HepG2 (cell line): ENCODE data around the gene NDUFV1. TPM values are rescaled to one million over a fixed set of nuclear protein-coding genes. Genes with fewer than 3 reads are reported as not detected.

Source experiments
- ARNT ChIP-seq: fragments of 450-650 bp; IDR thresholded peaks from 2 replicates; pipeline ENCODE4 v1.6.1; 2017
- CEBPB ChIP-seq: IDR thresholded peaks from 2 replicates; pipeline ENCODE4 v1.6.1; 2011; ENCODE audit warnings: low read depth, low read length, improper control_type of control experiment, borderline replicate concordance
- GMEB2 ChIP-seq: IDR thresholded peaks from 2 replicates; pipeline ENCODE4 v1.6.1; 2016; ENCODE audit warnings: missing biosample characterization, missing genetic modification reagents, low read depth
- HCFC1 ChIP-seq: fragments of 150-350 bp; IDR thresholded peaks from 2 replicates; pipeline ENCODE4 v1.6.1; 2014; ENCODE audit warnings: low read depth, low read length
- KDM1A ChIP-seq: IDR thresholded peaks from 2 replicates; pipeline ENCODE4 v1.6.1; 2016; ENCODE audit warnings: missing compliant biosample characterization
- KLF11 ChIP-seq: IDR thresholded peaks from 2 replicates; pipeline ENCODE4 v1.6.1; 2016; ENCODE audit warnings: missing compliant biosample characterization
- NFE2L1 ChIP-seq: sonication (generic); formaldehyde crosslinking; IDR thresholded peaks from 2 replicates; pipeline ENCODE4 v1.4.0; 2020; ENCODE audit warnings: missing genetic modification reagents, mild to moderate bottlenecking, borderline replicate concordance
- RCOR2 ChIP-seq: IDR thresholded peaks from 2 replicates; pipeline ENCODE4 v1.6.1; 2016; ENCODE audit warnings: missing biosample characterization, missing genetic modification reagents
- SMAD9 ChIP-seq: sonication (generic); formaldehyde crosslinking; IDR thresholded peaks from 2 replicates; pipeline ENCODE4 v1.5.1; 2020; ENCODE audit warnings: mild to moderate bottlenecking, missing genetic modification reagents
- SOX5 ChIP-seq: IDR thresholded peaks from 2 replicates; pipeline ENCODE4 v1.6.1; 2016; ENCODE audit warnings: borderline replicate concordance
- SYNCRIP ChIP-seq: fragments of 200-400 bp; formaldehyde crosslinking; IDR thresholded peaks from 2 replicates; pipeline ENCODE4 v1.6.1; 2018; ENCODE audit warnings: mild to moderate bottlenecking, low read depth, low read length; ENCODE audit not compliant: insufficient read depth
- TCF12 ChIP-seq, 2 experiments: fragments of 450-650 bp in 1 of 2; sonication (generic) in 1 of 2; formaldehyde crosslinking in 1 of 2; IDR thresholded peaks; 2 replicates each; pipeline versions ENCODE4 v1.6.1 to v1.8.0; 2017 to 2022; ENCODE audit warnings: antibody characterized with exemption in 1 of 2, mild to moderate bottlenecking in 1 of 2, missing genetic modification reagents in 1 of 2, moderate library complexity in 1 of 2
- ZNF350 ChIP-seq: sonication (generic); formaldehyde crosslinking; IDR thresholded peaks from 2 replicates; pipeline ENCODE4 v1.4.0; 2020; ENCODE audit warnings: mild to moderate bottlenecking, low read depth, missing genetic modification reagents, borderline replicate concordance
- ZNF441 ChIP-seq: sonication (generic); formaldehyde crosslinking; IDR thresholded peaks from 2 replicates; pipeline ENCODE4 v1.7.0; 2021; ENCODE audit warnings: missing genetic modification reagents, borderline replicate concordance
- ZNF468 ChIP-seq: sonication (generic); formaldehyde crosslinking; IDR thresholded peaks from 2 replicates; pipeline ENCODE4 v1.8.0; 2022; ENCODE audit warnings: mild to moderate bottlenecking, moderate library complexity, missing genetic modification reagents
- ZNF660 ChIP-seq: sonication (generic); formaldehyde crosslinking; IDR thresholded peaks from 2 replicates; pipeline ENCODE4 v1.5.1; 2020; ENCODE audit warnings: mild to moderate bottlenecking, low read depth, missing genetic modification reagents, borderline replicate concordance
- polyA plus RNA-seq, 8 experiments: library from polyadenylated mRNA; depleted of rRNA in 3 of 8; stranded (reverse) in 7 of 8; unstranded in 1 of 8; fragments of >200 nt; fragmentation: Illumina TruSeq in 4 of 8; extraction: Trizol in 4 of 8; gene quantifications; 2 replicates each; pipeline versions ENCODE4 v1.2.1 to v1.2.3, GENCODE V29; 2011 to 2016; ENCODE audit warnings: low read depth in 4 of 8, missing spikeins in 1 of 8, mixed read lengths in 1 of 8; ENCODE audit not compliant: insufficient read depth in 1 of 8
- total RNA-seq, 5 experiments: library from RNA; depleted of rRNA; stranded (reverse); fragments of >200 nt; fragmentation: Illumina TruSeq; extraction: Trizol; gene quantifications; 2 replicates each; pipeline ENCODE4 v1.2.3, GENCODE V29; 2016; ENCODE audit warnings: low read depth in 1 of 5
- TF ChIP-seq, protein P1 (sequence below): sonication (generic); formaldehyde crosslinking; IDR thresholded peaks from 2 replicates; pipeline ENCODE4 v1.8.1; 2023; ENCODE audit warnings: mild to moderate bottlenecking, missing genetic modification reagents
- TF ChIP-seq, protein P2 (sequence below): sonication (generic); formaldehyde crosslinking; IDR thresholded peaks from 2 replicates; pipeline ENCODE4 v1.4.0; 2020; ENCODE audit warnings: missing genetic modification reagents
- TF ChIP-seq, protein P3 (sequence below): sonication (generic); formaldehyde crosslinking; IDR thresholded peaks from 2 replicates; pipeline ENCODE4 v1.5.0; 2020; ENCODE audit warnings: mild to moderate bottlenecking, missing genetic modification reagents, borderline replicate concordance
- TF ChIP-seq, protein P4 (sequence below): sonication (generic); formaldehyde crosslinking; IDR thresholded peaks from 2 replicates; pipeline ENCODE4 v1.8.0; 2022; ENCODE audit warnings: low read depth, missing genetic modification reagents

NDUFV1 gene
- total and polyA plus RNA-seq, 2 of the 13 experiments (the other 11 are each of a cell fraction or from before 2014, with no cell fraction given) = 88.9 to 137 TPM

- TF ChIP-seq, protein P1, sequence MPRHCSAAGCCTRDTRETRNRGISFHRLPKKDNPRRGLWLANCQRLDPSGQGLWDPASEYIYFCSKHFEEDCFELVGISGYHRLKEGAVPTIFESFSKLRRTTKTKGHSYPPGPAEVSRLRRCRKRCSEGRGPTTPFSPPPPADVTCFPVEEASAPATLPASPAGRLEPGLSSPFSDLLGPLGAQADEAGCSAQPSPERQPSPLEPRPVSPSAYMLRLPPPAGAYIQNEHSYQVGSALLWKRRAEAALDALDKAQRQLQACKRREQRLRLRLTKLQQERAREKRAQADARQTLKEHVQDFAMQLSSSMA (CRISPR knock-in tag) = no peak
- TF ChIP-seq ZNF350 (no peak), ZNF468 (no peak), KDM1A (CRISPR knock-in tag) (peak; percentile 17; the same call in 1 of the 2 replicates), SYNCRIP (no peak), NFE2L1 (CRISPR knock-in tag) (no peak), RCOR2 (no peak), HCFC1 (no peak), CEBPB (peak; percentile 57; the same call in 1 of the 2 replicates), GMEB2 (no peak), ZNF441 (no peak), SMAD9 (CRISPR knock-in tag) (no peak), KLF11 (no peak), SOX5 (CRISPR knock-in tag) (peak; percentile 78; the same call in 1 of the 2 replicates), ZNF660 (CRISPR knock-in tag) (no peak), ARNT (no peak), TCF12 (IDR thresholded peaks at IDR 0.05) (no peak), TCF12 (CRISPR knock-in tag; IDR thresholded peaks at IDR 0.05) (no peak)
- TF ChIP-seq, protein P2, sequence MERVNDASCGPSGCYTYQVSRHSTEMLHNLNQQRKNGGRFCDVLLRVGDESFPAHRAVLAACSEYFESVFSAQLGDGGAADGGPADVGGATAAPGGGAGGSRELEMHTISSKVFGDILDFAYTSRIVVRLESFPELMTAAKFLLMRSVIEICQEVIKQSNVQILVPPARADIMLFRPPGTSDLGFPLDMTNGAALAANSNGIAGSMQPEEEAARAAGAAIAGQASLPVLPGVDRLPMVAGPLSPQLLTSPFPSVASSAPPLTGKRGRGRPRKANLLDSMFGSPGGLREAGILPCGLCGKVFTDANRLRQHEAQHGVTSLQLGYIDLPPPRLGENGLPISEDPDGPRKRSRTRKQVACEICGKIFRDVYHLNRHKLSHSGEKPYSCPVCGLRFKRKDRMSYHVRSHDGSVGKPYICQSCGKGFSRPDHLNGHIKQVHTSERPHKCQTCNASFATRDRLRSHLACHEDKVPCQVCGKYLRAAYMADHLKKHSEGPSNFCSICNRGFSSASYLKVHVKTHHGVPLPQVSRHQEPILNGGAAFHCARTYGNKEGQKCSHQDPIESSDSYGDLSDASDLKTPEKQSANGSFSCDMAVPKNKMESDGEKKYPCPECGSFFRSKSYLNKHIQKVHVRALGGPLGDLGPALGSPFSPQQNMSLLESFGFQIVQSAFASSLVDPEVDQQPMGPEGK = peak; percentile 54; the same call in 1 of the 2 replicates
- TF ChIP-seq, protein P3, sequence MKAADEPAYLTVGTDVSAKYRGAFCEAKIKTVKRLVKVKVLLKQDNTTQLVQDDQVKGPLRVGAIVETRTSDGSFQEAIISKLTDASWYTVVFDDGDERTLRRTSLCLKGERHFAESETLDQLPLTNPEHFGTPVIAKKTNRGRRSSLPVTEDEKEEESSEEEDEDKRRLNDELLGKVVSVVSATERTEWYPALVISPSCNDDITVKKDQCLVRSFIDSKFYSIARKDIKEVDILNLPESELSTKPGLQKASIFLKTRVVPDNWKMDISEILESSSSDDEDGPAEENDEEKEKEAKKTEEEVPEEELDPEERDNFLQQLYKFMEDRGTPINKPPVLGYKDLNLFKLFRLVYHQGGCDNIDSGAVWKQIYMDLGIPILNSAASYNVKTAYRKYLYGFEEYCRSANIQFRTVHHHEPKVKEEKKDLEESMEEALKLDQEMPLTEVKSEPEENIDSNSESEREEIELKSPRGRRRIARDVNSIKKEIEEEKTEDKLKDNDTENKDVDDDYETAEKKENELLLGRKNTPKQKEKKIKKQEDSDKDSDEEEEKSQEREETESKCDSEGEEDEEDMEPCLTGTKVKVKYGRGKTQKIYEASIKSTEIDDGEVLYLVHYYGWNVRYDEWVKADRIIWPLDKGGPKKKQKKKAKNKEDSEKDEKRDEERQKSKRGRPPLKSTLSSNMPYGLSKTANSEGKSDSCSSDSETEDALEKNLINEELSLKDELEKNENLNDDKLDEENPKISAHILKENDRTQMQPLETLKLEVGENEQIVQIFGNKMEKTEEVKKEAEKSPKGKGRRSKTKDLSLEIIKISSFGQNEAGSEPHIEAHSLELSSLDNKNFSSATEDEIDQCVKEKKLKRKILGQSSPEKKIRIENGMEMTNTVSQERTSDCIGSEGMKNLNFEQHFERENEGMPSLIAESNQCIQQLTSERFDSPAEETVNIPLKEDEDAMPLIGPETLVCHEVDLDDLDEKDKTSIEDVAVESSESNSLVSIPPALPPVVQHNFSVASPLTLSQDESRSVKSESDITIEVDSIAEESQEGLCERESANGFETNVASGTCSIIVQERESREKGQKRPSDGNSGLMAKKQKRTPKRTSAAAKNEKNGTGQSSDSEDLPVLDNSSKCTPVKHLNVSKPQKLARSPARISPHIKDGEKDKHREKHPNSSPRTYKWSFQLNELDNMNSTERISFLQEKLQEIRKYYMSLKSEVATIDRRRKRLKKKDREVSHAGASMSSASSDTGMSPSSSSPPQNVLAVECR (CRISPR knock-in tag) = no peak
- TF ChIP-seq, protein P4, sequence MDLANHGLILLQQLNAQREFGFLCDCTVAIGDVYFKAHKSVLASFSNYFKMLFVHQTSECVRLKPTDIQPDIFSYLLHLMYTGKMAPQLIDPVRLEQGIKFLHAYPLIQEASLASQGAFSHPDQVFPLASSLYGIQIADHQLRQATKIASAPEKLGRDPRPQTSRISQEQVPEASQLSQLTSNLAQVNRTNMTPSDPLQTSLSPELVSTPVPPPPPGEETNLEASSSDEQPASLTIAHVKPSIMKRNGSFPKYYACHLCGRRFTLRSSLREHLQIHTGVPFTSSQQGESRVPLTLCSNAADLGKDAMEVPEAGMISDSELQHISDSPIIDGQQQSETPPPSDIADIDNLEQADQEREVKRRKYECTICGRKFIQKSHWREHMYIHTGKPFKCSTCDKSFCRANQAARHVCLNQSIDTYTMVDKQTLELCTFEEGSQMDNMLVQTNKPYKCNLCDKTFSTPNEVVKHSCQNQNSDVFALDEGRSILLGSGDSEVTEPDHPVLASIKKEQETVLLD (CRISPR knock-in tag) = no peak
These were observed 10.7 kb downstream of the NDUFV1 start (continued) for GRCh38 chr11:67617243-67617953.
